ENCODE results near the gene MADD. TPM values are rescaled to one million over a fixed set of nuclear protein-coding genes. Genes with fewer than 3 reads are reported as not detected.

Gene MADD
- total and polyA plus RNA-seq, 11 donors = 22.6 to 60.6 (median 40.2) TPM

- Histone ChIP-seq H3K4me1 (peaks cover 0 to 21% (median 0%) of the 10 kb centered on the region in 12 donors), H3K27ac (peak overlapping the region in 1 of 12 donors; percentile 96), H3K4me3 (peak overlapping the region in 7 of 12 donors; percentile 40 to 70 (median 46)), H3K9me3 (no peaks in the 10 kb centered on the region), H3K36me3 (peaks cover 0 to 33% (median 0%) of the 10 kb centered on the region in 9 donors), H3K27me3 (no peaks in the 10 kb centered on the region)
- ATAC-seq (no peak), DNase-seq (no peak)
- intact Hi-C loops (cut with DNase I) = loop anchor here in 9 of 10 donors (2.0 to 10.0 kb wide), 9 partner anchors 31 to 479 kb away; partner anchors contain the start of gene SLC39A13 (in 2 of the 9)
- WGBS, 4 donors = 90 to 92% (median 91%) methylated on average over 6 to 13 of the region's 13 CpGs
- no peak for TF ChIP-seq POLR2A (IDR thresholded peaks at IDR 0.05)
- no peak for TF ChIP-seq CTCF (IDR thresholded peaks at IDR 0.05)
Observed at GRCh38 chr11:47375546-47376085, 105.7 kb downstream of the MADD start.

- Histone ChIP-seq H3K27me3 (no peaks in the 10 kb centered on the region), H3K9me3 (no peaks in the 10 kb centered on the region), H3K4me3 (peak overlapping the region in 9 of 12 donors; percentile 14 to 70 (median 42)), H3K36me3 (peaks cover 0 to 29% (median 0%) of the 10 kb centered on the region in 9 donors), H3K27ac (peak overlapping the region in 2 of 12 donors; percentile 8 to 96), H3K4me1 (peaks cover 0 to 21% (median 0%) of the 10 kb centered on the region in 12 donors)
- intact Hi-C loops (cut with DNase I) = loop anchor here in 6 of 10 donors (5.0 to 10.0 kb wide), 4 partner anchors 76 to 479 kb away; no protein-coding TSS in a partner anchor
- no peak for DNase-seq
- TF ChIP-seq POLR2A (IDR thresholded peaks at IDR 0.05) = no peak
- WGBS, 4 donors = 80 to 87% (median 83%) methylated on average over 8 of the region's 8 CpGs
- ATAC-seq = no peak
Observed at GRCh38 chr11:47376107-47376524, 106.2 kb downstream of the MADD start.

- no peaks in the 10 kb centered on the region for H3K9me3 ChIP-seq
- H3K36me3 ChIP-seq = peaks cover 0 to 23% (median 0%) of the 10 kb centered on the region in 9 donors
- TF ChIP-seq POLR2A (IDR thresholded peaks at IDR 0.05) (no peak), CTCF (IDR thresholded peaks at IDR 0.05) (no peak)
- 66 to 79% (median 74%) methylated on average over 9 to 14 of the region's 14 CpGs for WGBS, 4 donors
- ATAC-seq = peak in 3 of 4 donors; percentile 32 to 56 (median 53)
- peak in 3 of 5 donors; percentile 52 to 84 (median 79) for DNase-seq
- peak overlapping the region in 9 of 12 donors; percentile 26 to 70 (median 42) for H3K4me3 ChIP-seq
- H3K27me3 ChIP-seq = no peaks in the 10 kb centered on the region
- intact Hi-C loops (cut with DNase I) = loop anchor here in 6 of 10 donors (5.0 to 10.0 kb wide), 4 partner anchors 76 to 478 kb away; no protein-coding TSS in a partner anchor
- H3K4me1 ChIP-seq = peaks cover 0 to 21% (median 0%) of the 10 kb centered on the region in 12 donors
- H3K27ac ChIP-seq = peak overlapping the region in 9 of 12 donors; percentile 11 to 96 (median 46)
Observed at GRCh38 chr11:47376525-47377371, 106.8 kb downstream of the MADD start.

GRCh38 chr11:47377571-47378009, 107.7 kb downstream of the MADD start:
- H3K27me3 ChIP-seq = no peaks in the 10 kb centered on the region
- intact Hi-C loops (cut with DNase I) = loop anchor here in 6 of 10 donors (5.0 to 10.0 kb wide), 4 partner anchors 75 to 477 kb away; no protein-coding TSS in a partner anchor
- H3K36me3 ChIP-seq = peaks cover 0 to 18% (median 0%) of the 10 kb centered on the region in 9 donors
- peak overlapping the region in 9 of 12 donors; percentile 26 to 70 (median 42) for H3K4me3 ChIP-seq
- TF ChIP-seq CTCF (IDR thresholded peaks at IDR 0.05) = no peak
- no peak for TF ChIP-seq POLR2A (IDR thresholded peaks at IDR 0.05)
- ATAC-seq (peak in 2 of 4 donors; percentile 15 to 36), DNase-seq (peak in 2 of 5 donors; percentile 31 to 47)
- 75 to 85% (median 82%) methylated on average over 5 of the region's 5 CpGs for WGBS, 4 donors
- H3K4me1 ChIP-seq = peaks cover 0 to 24% (median 0%) of the 10 kb centered on the region in 12 donors
- no peaks in the 10 kb centered on the region for H3K9me3 ChIP-seq
- H3K27ac ChIP-seq = peak overlapping the region in 11 of 12 donors; percentile 20 to 96 (median 52)

Data from heart left ventricle (tissue), 16 donors.